Trophoblast cell (in vitro differentiated cells and primary cell): Measurements from ENCODE around the gene CCDC73.

Experiments
- DNase-seq, 2 donors: peaks; one replicate each; pipeline ENCODE4 v3.0.0-alpha.2; 2016
- H2AFZ ChIP-seq: 2 replicates; pipeline ENCODE4 v1.6.1; 2013; ENCODE audit warnings: low read length, moderate library complexity, mild to moderate bottlenecking; ENCODE audit not compliant: insufficient read depth, poor library complexity
- H2AK5ac ChIP-seq: 2 replicates; pipeline ENCODE4 v1.6.1; 2013; ENCODE audit warnings: mild to moderate bottlenecking, low read length
- H2BK120ac ChIP-seq: 2 replicates; pipeline ENCODE4 v1.6.1; 2013; ENCODE audit warnings: low read length, mild to moderate bottlenecking, moderate library complexity; ENCODE audit not compliant: insufficient read depth, poor library complexity
- H2BK12ac ChIP-seq: 2 replicates; pipeline ENCODE4 v1.6.1; 2013; ENCODE audit warnings: mild to moderate bottlenecking, low read length, moderate library complexity
- H2BK5ac ChIP-seq: 2 replicates; pipeline ENCODE4 v1.6.1; 2013; ENCODE audit warnings: low read length, low read depth, moderate library complexity, mild to moderate bottlenecking; ENCODE audit not compliant: poor library complexity
- H3K14ac ChIP-seq: 2 replicates; pipeline ENCODE4 v1.6.1; 2013; ENCODE audit warnings: mild to moderate bottlenecking, low read length
- H3K18ac ChIP-seq: 2 replicates; pipeline ENCODE4 v1.6.1; 2013; ENCODE audit warnings: mild to moderate bottlenecking, low read length
- H3K23ac ChIP-seq: 2 replicates; pipeline ENCODE4 v1.6.1; 2013; ENCODE audit warnings: low read length
- H3K27ac ChIP-seq: 2 replicates; pipeline ENCODE4 v1.5.1; 2013; ENCODE audit warnings: low read depth, mild to moderate bottlenecking, inconsistent platforms, low read length, moderate library complexity
- H3K27me3 ChIP-seq: 2 replicates; pipeline ENCODE4 v1.6.1; 2013; ENCODE audit warnings: inconsistent platforms, mild to moderate bottlenecking, low read length, moderate library complexity; ENCODE audit not compliant: insufficient read depth
- H3K36me3 ChIP-seq, 2 experiments: 1 replicate in 1 of 2; 2 replicates in 1 of 2; pipeline ENCODE4 v1.6.1; 2013; ENCODE audit warnings: low read length in 2 of 2, mild to moderate bottlenecking in 2 of 2, moderate library complexity in 1 of 2; ENCODE audit not compliant: insufficient read depth in 2 of 2, control insufficient read depth in 1 of 2
- H3K4ac ChIP-seq: 2 replicates; pipeline ENCODE4 v1.6.1; 2013; ENCODE audit warnings: low read depth, mild to moderate bottlenecking, low read length, moderate library complexity
- H3K4me1 ChIP-seq, 2 experiments: 1 replicate in 1 of 2; 2 replicates in 1 of 2; pipeline ENCODE4 v1.6.1; 2013; ENCODE audit warnings: low read length in 2 of 2, mild to moderate bottlenecking in 2 of 2, moderate library complexity in 1 of 2; ENCODE audit not compliant: insufficient read depth in 2 of 2, control insufficient read depth in 1 of 2
- H3K4me2 ChIP-seq: 2 replicates; pipeline ENCODE4 v1.6.1; 2013; ENCODE audit warnings: inconsistent platforms, mild to moderate bottlenecking, low read length, moderate library complexity
- H3K4me3 ChIP-seq: 2 replicates; pipeline ENCODE4 v1.5.1; 2013; ENCODE audit warnings: mild to moderate bottlenecking, low read depth, low read length, inconsistent platforms
- H3K79me1 ChIP-seq: one replicate; pipeline ENCODE4 v1.6.1; 2013; ENCODE audit warnings: low read length
- H3K79me2 ChIP-seq: 2 replicates; pipeline ENCODE4 v1.6.1; 2013; ENCODE audit warnings: low read length, mild to moderate bottlenecking; ENCODE audit not compliant: control insufficient read depth, insufficient read depth, poor library complexity
- H3K9ac ChIP-seq: 2 replicates; pipeline ENCODE4 v1.6.1; 2013; ENCODE audit warnings: mild to moderate bottlenecking, low read length
- H3K9me3 ChIP-seq: 2 replicates; pipeline ENCODE4 v1.6.1; 2013; ENCODE audit warnings: low read depth, mild to moderate bottlenecking, control low read depth, inconsistent platforms, low read length; ENCODE audit not compliant: insufficient read depth
- H4K12ac ChIP-seq: 2 replicates; pipeline ENCODE4 v1.6.1; 2013; ENCODE audit warnings: low read depth, mild to moderate bottlenecking, low read length, moderate library complexity
- H4K8ac ChIP-seq: 2 replicates; pipeline ENCODE4 v1.6.1; 2013; ENCODE audit warnings: low read depth, mild to moderate bottlenecking, low read length, moderate library complexity
- H4K91ac ChIP-seq: one replicate; pipeline ENCODE4 v1.6.1; 2013; ENCODE audit warnings: low read depth, mild to moderate bottlenecking, low read length, moderate library complexity
- WGBS: extraction: QIAGEN DNeasy Blood & Tissue Kit; methylation state at CpG from one replicate; pipeline ENCODE4 v1.1.7; 2013; ENCODE audit warnings: missing lambda C conversion rate; ENCODE audit not compliant: insufficient read length, insufficient coverage; ENCODE audit errors: extremely low coverage; 5-methylcytosine and 5-hydroxymethylcytosine counted together

Gene CCDC73

DNA sequence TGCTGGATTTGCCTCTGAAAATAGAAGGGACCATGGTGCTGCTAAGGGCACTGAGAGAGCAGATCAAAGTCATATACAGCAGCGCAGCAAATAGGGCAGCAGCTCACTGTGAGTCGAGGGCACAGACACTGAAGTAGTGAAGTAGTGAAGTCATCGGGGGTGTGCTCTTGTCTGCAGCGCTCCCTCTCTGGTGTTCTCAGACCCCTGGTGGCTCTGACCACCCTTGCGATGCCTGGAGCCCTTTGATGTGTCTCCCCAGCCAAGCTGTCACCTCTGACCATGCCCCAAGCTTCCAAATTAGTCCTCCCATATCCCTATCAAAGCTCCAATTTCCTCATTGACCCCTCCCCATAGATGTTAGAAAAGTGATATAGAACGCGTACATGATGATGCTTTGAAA lies 238.6 kb downstream of the CCDC73 start:
- Histone ChIP-seq H4K8ac (no peak overlapping the region), H3K79me2 (no peaks in the 10 kb centered on the region), H3K18ac (no peak overlapping the region), H2AK5ac (no peak overlapping the region), H3K4me1 (no peaks in the 10 kb centered on the region), H3K23ac (no peak overlapping the region), H2BK5ac (no peak overlapping the region), H4K12ac (no peak overlapping the region), H3K27ac (no peak overlapping the region), H3K4ac (no peak overlapping the region), H3K9me3 (no peaks in the 10 kb centered on the region), H3K36me3 (no peaks in the 10 kb centered on the region), H3K27me3 (no peaks in the 10 kb centered on the region), H2BK120ac (no peak overlapping the region), H3K14ac (no peak overlapping the region), H3K79me1 (no peaks in the 10 kb centered on the region), H3K9ac (no peak overlapping the region), H3K4me3 (no peak overlapping the region), H2BK12ac (no peak overlapping the region), H3K4me2 (no peak overlapping the region), H2AFZ (no peak overlapping the region), H4K91ac (no peak overlapping the region)
- WGBS: no CpG with 5 or more reads among the region's 7 CpGs
- no peak for DNase-seq

DNA sequence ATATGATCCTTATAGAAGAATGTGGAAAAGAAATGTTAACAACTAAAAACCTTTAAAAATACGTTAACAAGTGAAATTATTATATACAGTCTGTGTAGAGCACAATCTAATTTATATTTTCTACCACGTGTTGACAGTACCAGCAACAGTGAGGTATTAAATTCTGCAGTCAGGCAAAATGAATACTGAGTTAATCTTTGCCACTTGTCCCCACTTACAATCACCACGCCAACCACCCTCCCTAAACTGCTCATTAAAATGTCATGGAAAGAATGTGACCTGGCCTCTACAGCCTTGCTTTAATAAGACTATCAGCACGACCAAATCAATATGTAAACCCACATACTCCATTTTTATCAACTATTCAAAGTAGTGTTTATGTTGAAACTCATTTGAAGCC lies 239.4 kb downstream of the CCDC73 start:
- no peak overlapping the region for H3K14ac ChIP-seq
- no peaks in the 10 kb centered on the region for H3K36me3 ChIP-seq
- no peak overlapping the region for H4K8ac ChIP-seq
- H3K23ac ChIP-seq: no peak overlapping the region
- H2BK12ac ChIP-seq: no peak overlapping the region
- H3K27me3 ChIP-seq: no peaks in the 10 kb centered on the region
- no peak overlapping the region for H3K4me3 ChIP-seq
- no peak overlapping the region for H3K9ac ChIP-seq
- no peak overlapping the region for H3K4me2 ChIP-seq
- no peaks in the 10 kb centered on the region for H3K4me1 ChIP-seq
- no peak for DNase-seq
- H4K91ac ChIP-seq: no peak overlapping the region
- H3K4ac ChIP-seq: no peak overlapping the region
- H3K27ac ChIP-seq: no peak overlapping the region
- H4K12ac ChIP-seq: no peak overlapping the region
- H2AFZ ChIP-seq: no peak overlapping the region
- H3K79me1 ChIP-seq: no peaks in the 10 kb centered on the region
- no peaks in the 10 kb centered on the region for H3K9me3 ChIP-seq
- H2BK5ac ChIP-seq: no peak overlapping the region
- no peak overlapping the region for H2AK5ac ChIP-seq
- no peak overlapping the region for H3K18ac ChIP-seq
- no CpG with 5 or more reads among the region's 4 CpGs for WGBS
- H2BK120ac ChIP-seq: no peak overlapping the region
- H3K79me2 ChIP-seq: no peaks in the 10 kb centered on the region
